B cell (primary cell): ENCODE measurements around the gene WRNIP1. TPM values are rescaled to one million over a fixed set of nuclear protein-coding genes. Genes with fewer than 3 reads are reported as not detected.
A peak's percentile ranks its signal among the peaks of the same experiment; 100 is the strongest.

Experiments
- ATAC-seq: fragments of 200-7000 bp; cut with Tn5 transposase; one replicate; pipeline ENCODE4 v1.10.0; 2021; ENCODE audit warnings: low read depth, mild to moderate bottlenecking, moderate number of reproducible peaks, moderate library complexity
- CTCF ChIA-PET: fragments of 350-600 bp; sonication (Branson Sonifier 250); formaldehyde crosslinking; loops from one replicate; lab custom pipeline; 2021; ENCODE audit warnings: antibody characterized with exemption, inconsistent platforms; lab: Charles Lee
- POLR2A ChIA-PET: fragments of 350-600 bp; sonication (Branson Sonifier 250); formaldehyde crosslinking; loops from one replicate; lab custom pipeline; 2021; ENCODE audit warnings: antibody characterized with exemption; lab: Charles Lee
- DNase-seq: peaks from one replicate; pipeline ENCODE4 v3.0.0; 2013
- H2AFZ ChIP-seq: 2 replicates; pipeline ENCODE4 v1.6.1; 2012; ENCODE audit warnings: mild to moderate bottlenecking, low read depth, low read length; ENCODE audit not compliant: insufficient read depth, poor library complexity, severe bottlenecking
- H3K27ac ChIP-seq, 2 donors: 1 replicate in 1 of 2; 2 replicates in 1 of 2; pipeline ENCODE4 v1.5.1; 2012 to 2013; ENCODE audit warnings: low read length in 2 of 2, mild to moderate bottlenecking in 2 of 2, moderate library complexity in 1 of 2
- H3K27me3 ChIP-seq, 4 experiments: fragments of 200-600 bp in 1 of 4; sonication (generic) in 1 of 4; replicated peaks in 1 of 4; 1 replicate in 2 of 4; 2 replicates in 2 of 4; pipeline versions ENCODE4 v1.6.1 to v1.7.0; 2013 to 2016; ENCODE audit warnings: low read length in 3 of 4, mild to moderate bottlenecking in 2 of 4, mixed read lengths in 1 of 4, moderate library complexity in 1 of 4; ENCODE audit not compliant: insufficient read depth in 4 of 4, control insufficient read depth in 3 of 4; ENCODE audit errors: control extremely low read depth in 1 of 4
- H3K36me3 ChIP-seq, 2 experiments: replicated peaks in 1 of 2; 1 replicate in 1 of 2; 2 replicates in 1 of 2; pipeline versions ENCODE4 v1.6.1 to v1.7.1; 2013; ENCODE audit warnings: low read length in 1 of 2; ENCODE audit not compliant: insufficient read depth in 2 of 2, control insufficient read depth in 1 of 2; ENCODE audit errors: control extremely low read depth in 1 of 2, extremely low read depth in 1 of 2
- H3K4me1 ChIP-seq, 2 donors: fragments of 200-600 bp in 1 of 2; sonication (generic) in 1 of 2; 1 replicate in 1 of 2; 2 replicates in 1 of 2; pipeline versions ENCODE4 v1.5.1 to v1.6.1; 2013 to 2017; ENCODE audit warnings: low read length in 2 of 2; ENCODE audit not compliant: control insufficient read depth in 2 of 2, insufficient read depth in 2 of 2
- H3K4me2 ChIP-seq: replicated peaks from 2 replicates; pipeline ENCODE3; 2012; ENCODE audit warnings: mild to moderate bottlenecking, low read depth, low read length; ENCODE audit not compliant: poor library complexity, severe bottlenecking
- H3K4me3 ChIP-seq, 5 experiments: fragments of 200-600 bp in 1 of 5; sonication (generic) in 1 of 5; 1 replicate in 3 of 5; 2 replicates in 2 of 5; pipeline versions ENCODE4 v1.5.1 to v1.7.0; 2011 to 2016; ENCODE audit warnings: low read length in 4 of 5, mild to moderate bottlenecking in 4 of 5, low read depth in 2 of 5, control low read depth in 1 of 5, moderate library complexity in 1 of 5; ENCODE audit not compliant: insufficient read depth in 1 of 5; ENCODE audit errors: control extremely low read depth in 1 of 5, extremely low read depth in 1 of 5
- H3K79me2 ChIP-seq: fragments of 200-600 bp; sonication (generic); one replicate; pipeline ENCODE4 v1.6.0; 2016; ENCODE audit warnings: low read length; ENCODE audit not compliant: control insufficient read depth, insufficient read depth
- H3K9ac ChIP-seq: fragments of 200-600 bp; sonication (generic); 2 replicates; pipeline ENCODE4 v1.6.1; 2017; ENCODE audit warnings: mild to moderate bottlenecking, low read length, moderate library complexity
- H3K9me3 ChIP-seq, 3 donors: one replicate each; pipeline versions ENCODE4 v1.6.1 to v1.7.1; 2013; ENCODE audit warnings: low read length in 2 of 3; ENCODE audit not compliant: control insufficient read depth in 2 of 3, insufficient read depth in 1 of 3; ENCODE audit errors: control extremely low read depth in 1 of 3
- H4K20me1 ChIP-seq: 2 replicates; pipeline ENCODE4 v1.6.0; 2012; ENCODE audit warnings: mild to moderate bottlenecking, low read length; ENCODE audit not compliant: insufficient read depth, control insufficient read depth, poor library complexity, severe bottlenecking
- H3K27ac Mint-ChIP-seq: one replicate; pipeline ENCODE4 v1.8.0; 2021; ENCODE audit warnings: mixed read lengths
- H3K27me3 Mint-ChIP-seq: one replicate; pipeline ENCODE4 v1.8.0; 2021; ENCODE audit warnings: mixed read lengths
- H3K4me1 Mint-ChIP-seq: one replicate; pipeline ENCODE4 v1.8.0; 2021; ENCODE audit warnings: mixed read lengths
- H3K4me3 Mint-ChIP-seq: one replicate; pipeline ENCODE4 v1.8.0; 2021; ENCODE audit warnings: mixed read lengths
- H3K9me3 Mint-ChIP-seq: one replicate; pipeline ENCODE4 v1.8.0; 2022; ENCODE audit warnings: mixed read lengths; ENCODE audit not compliant: insufficient read depth
- EZH2 ChIP-seq: IDR thresholded peaks from 2 replicates; pipeline ENCODE4 v1.6.1; 2012; ENCODE audit warnings: borderline replicate concordance, low read depth, mild to moderate bottlenecking, moderate library complexity, low read length; ENCODE audit not compliant: insufficient read depth, poor library complexity, severe bottlenecking
- WGBS: methylation state at CpG from one replicate; pipeline ENCODE4 v1.1.5; 2013; ENCODE audit warnings: missing lambda C conversion rate; ENCODE audit not compliant: insufficient coverage; 5-methylcytosine and 5-hydroxymethylcytosine counted together
- intact Hi-C: fragments of 100-400 bp; cut with micrococcal nuclease; formaldehyde crosslinking; loops from one replicate; pipeline ENCODE4 v1.10.0; 2022
- polyA plus RNA-seq: library from polyadenylated mRNA; depleted of rRNA; stranded (reverse); fragments of >200 nt; gene quantifications from 2 replicates; pipeline ENCODE4 v1.2.3, GENCODE V29; 2012
- total RNA-seq, 2 donors: library from RNA; stranded (reverse); fragments of 120-200 nt in 1 of 2; gene quantifications; 1 replicate in 1 of 2; 2 replicates in 1 of 2; pipeline versions ENCODE4 v1.2.3 to v1.2.4, GENCODE V29; 2013 to 2022
- TF ChIP-seq, protein P1 (sequence below): fragments of 200-600 bp; IDR thresholded peaks from one replicate; pipeline ENCODE4 v1.8.0; 2022; ENCODE audit warnings: antibody characterized with exemption, mild to moderate bottlenecking

Gene WRNIP1
- total and polyA plus RNA-seq, 2 donors (not counting 1 experiment from before 2014, with no cell fraction given) = 32.6 to 35.2 TPM

- Mint-ChIP-seq H3K4me1 (peaks cover 11% of the 10 kb centered on the region), H3K9me3 (peaks cover 2% of the 10 kb centered on the region), H3K4me3 (no peak overlapping the region), H3K27me3 (no peaks in the 10 kb centered on the region), H3K27ac (no peak overlapping the region)
- WGBS = no CpG with 5 or more reads among the region's 3 CpGs
- DNase-seq (no peak), ATAC-seq (no peak)
- CTCF ChIA-PET = interaction anchor here (0.6 to 7.5 kb wide), 19 partner anchors 12 to 514 kb away, joined by 3 to 98 read pairs (median 5); partner anchors contain the start of genes MYLK4, SERPINB1 and WRNIP1
- H3K27me3 ChIP-seq = no peaks in the 10 kb centered on the region
- H3K4me1 ChIP-seq = peaks cover 9% of the 10 kb centered on the region in 2 donors
- TF ChIP-seq EZH2 = no peak
- TF ChIP-seq, protein P1, sequence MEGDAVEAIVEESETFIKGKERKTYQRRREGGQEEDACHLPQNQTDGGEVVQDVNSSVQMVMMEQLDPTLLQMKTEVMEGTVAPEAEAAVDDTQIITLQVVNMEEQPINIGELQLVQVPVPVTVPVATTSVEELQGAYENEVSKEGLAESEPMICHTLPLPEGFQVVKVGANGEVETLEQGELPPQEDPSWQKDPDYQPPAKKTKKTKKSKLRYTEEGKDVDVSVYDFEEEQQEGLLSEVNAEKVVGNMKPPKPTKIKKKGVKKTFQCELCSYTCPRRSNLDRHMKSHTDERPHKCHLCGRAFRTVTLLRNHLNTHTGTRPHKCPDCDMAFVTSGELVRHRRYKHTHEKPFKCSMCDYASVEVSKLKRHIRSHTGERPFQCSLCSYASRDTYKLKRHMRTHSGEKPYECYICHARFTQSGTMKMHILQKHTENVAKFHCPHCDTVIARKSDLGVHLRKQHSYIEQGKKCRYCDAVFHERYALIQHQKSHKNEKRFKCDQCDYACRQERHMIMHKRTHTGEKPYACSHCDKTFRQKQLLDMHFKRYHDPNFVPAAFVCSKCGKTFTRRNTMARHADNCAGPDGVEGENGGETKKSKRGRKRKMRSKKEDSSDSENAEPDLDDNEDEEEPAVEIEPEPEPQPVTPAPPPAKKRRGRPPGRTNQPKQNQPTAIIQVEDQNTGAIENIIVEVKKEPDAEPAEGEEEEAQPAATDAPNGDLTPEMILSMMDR = no peak
- no peak overlapping the region for H3K4me2 ChIP-seq
- intact Hi-C loops = loop anchor here (1.0 to 10.0 kb wide), 2 partner anchors 12 to 493 kb away; partner anchors contain the start of genes GMDS and MYLK4
- POLR2A ChIA-PET = interaction anchor here (0.6 to 0.7 kb wide), 2 partner anchors 151 to 320 kb away, joined by 3 read pairs; no protein-coding TSS in a partner anchor
- H3K36me3 ChIP-seq = no peaks in the 10 kb centered on the region
- H3K27ac ChIP-seq = no peak overlapping the region
- H3K4me3 ChIP-seq = no peak overlapping the region
- H3K9ac ChIP-seq = no peak overlapping the region
- peaks cover 0 to 11% (median 10%) of the 10 kb centered on the region in 3 donors for H3K9me3 ChIP-seq
- no peak overlapping the region for H2AFZ ChIP-seq
- no peaks in the 10 kb centered on the region for H3K79me2 ChIP-seq
- H4K20me1 ChIP-seq = no peaks in the 10 kb centered on the region
Observed at GRCh38 chr6:2737885-2738284, 27.3 kb upstream of the WRNIP1 start.

DNA sequence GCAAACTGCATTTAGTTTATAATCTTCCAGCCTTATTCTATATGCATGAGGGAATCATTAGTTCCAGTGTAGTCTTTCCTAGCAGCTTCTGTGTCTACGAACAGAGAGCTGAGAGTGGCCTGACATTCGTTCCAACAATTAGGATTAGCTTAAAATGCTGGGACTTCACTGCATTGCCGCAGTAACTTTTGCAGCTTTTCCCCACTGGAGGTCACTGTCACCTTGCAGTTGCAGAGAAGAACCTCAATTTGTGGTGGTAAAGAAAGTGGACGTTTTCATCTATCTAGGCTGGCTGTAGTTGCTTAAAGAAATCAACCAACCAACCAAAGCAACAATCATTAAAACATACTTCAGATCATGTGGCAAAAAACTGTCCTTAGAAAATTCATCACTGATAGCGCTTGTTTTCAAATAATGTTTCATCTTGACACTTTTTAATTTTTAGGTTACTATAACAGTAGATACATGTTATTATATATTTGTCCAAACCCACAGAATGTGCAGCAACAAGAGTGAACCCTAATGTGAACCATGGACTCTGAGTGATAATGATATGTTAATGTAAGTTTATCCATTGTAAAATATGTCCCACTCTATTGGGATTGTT lies 26.7 kb upstream of the WRNIP1 start:
- intact Hi-C loops = loop anchor here (1.0 to 10.0 kb wide), 2 partner anchors 12 to 494 kb away; partner anchors contain the start of genes GMDS and MYLK4
- peaks cover 2% of the 10 kb centered on the region for H3K27me3 Mint-ChIP-seq

More for the DNA sequence above, 26.7 kb upstream of the WRNIP1 start:
- no peaks in the 10 kb centered on the region for H3K27me3 ChIP-seq
- peak; percentile 31 for ATAC-seq
- H3K4me3 ChIP-seq = no peak overlapping the region
- Mint-ChIP-seq H3K27ac (no peak overlapping the region), H3K4me1 (peaks cover 5% of the 10 kb centered on the region), H3K4me3 (no peak overlapping the region), H3K9me3 (no peaks in the 10 kb centered on the region)
- peak; percentile 62 for DNase-seq
- WGBS = 4% methylated on average over 3 of the region's 5 CpGs
- TF ChIP-seq EZH2 = no peak
- TF ChIP-seq, protein P1 = peak; percentile 71
- H3K9ac ChIP-seq = no peak overlapping the region
- no peak overlapping the region for H3K27ac ChIP-seq
- peaks cover 0 to 7% (median 5%) of the 10 kb centered on the region in 3 donors for H3K9me3 ChIP-seq
- no peaks in the 10 kb centered on the region for H4K20me1 ChIP-seq
- peaks cover 3 to 4% of the 10 kb centered on the region in 2 donors for H3K4me1 ChIP-seq
- no peak overlapping the region for H2AFZ ChIP-seq
- H3K79me2 ChIP-seq = no peaks in the 10 kb centered on the region
- H3K36me3 ChIP-seq = no peaks in the 10 kb centered on the region
- no peak overlapping the region for H3K4me2 ChIP-seq
- CTCF ChIA-PET = interaction anchor here (0.6 to 7.5 kb wide), 19 partner anchors 12 to 1142 kb away, joined by 3 to 98 read pairs (median 5); partner anchors contain the start of genes MYLK4, SERPINB1 and WRNIP1
- POLR2A ChIA-PET = no interaction called here
